HepG2 (cell line): ENCODE data around the gene EFNA3. TPM values are rescaled to one million over a fixed set of nuclear protein-coding genes. Genes with fewer than 3 reads are reported as not detected.

Experiments used
- CAMTA2 ChIP-seq: sonication (generic); formaldehyde crosslinking; IDR thresholded peaks from 2 replicates; pipeline ENCODE4 v1.4.0; 2020; ENCODE audit warnings: mild to moderate bottlenecking, missing genetic modification reagents, borderline replicate concordance
- EED ChIP-seq: sonication (generic); formaldehyde crosslinking; IDR thresholded peaks from 2 replicates; pipeline ENCODE4 v1.5.0; 2020; ENCODE audit warnings: mild to moderate bottlenecking, missing genetic modification reagents
- HMG20A ChIP-seq: IDR thresholded peaks from 2 replicates; pipeline ENCODE4 v1.6.1; 2016; ENCODE audit warnings: borderline replicate concordance
- HNF4A ChIP-seq: sonication (generic); formaldehyde crosslinking; IDR thresholded peaks from 2 replicates; pipeline ENCODE4 v1.4.0; 2020; ENCODE audit warnings: missing genetic modification reagents
- KLF11 ChIP-seq: IDR thresholded peaks from 2 replicates; pipeline ENCODE4 v1.6.1; 2016; ENCODE audit warnings: missing compliant biosample characterization
- MAZ ChIP-seq, 2 experiments: sonication (generic) in 1 of 2; formaldehyde crosslinking in 1 of 2; IDR thresholded peaks; 2 replicates each; pipeline versions ENCODE4 v1.5.0 to v1.6.1; 2012 to 2020; ENCODE audit warnings: low read depth in 2 of 2, mild to moderate bottlenecking in 2 of 2, borderline replicate concordance in 1 of 2, improper control_type of control experiment in 1 of 2, low read length in 1 of 2, missing genetic modification reagents in 1 of 2, moderate library complexity in 1 of 2
- MBD4 ChIP-seq: IDR thresholded peaks from 2 replicates; pipeline ENCODE4 v1.6.1; 2012; ENCODE audit warnings: low read length, inconsistent platforms, borderline replicate concordance
- NFIB ChIP-seq: sonication (generic); formaldehyde crosslinking; IDR thresholded peaks from 2 replicates; pipeline ENCODE4 v1.9.0; 2021; ENCODE audit warnings: missing genetic modification reagents, mild to moderate bottlenecking, borderline replicate concordance
- NFIC ChIP-seq: IDR thresholded peaks from 2 replicates; pipeline ENCODE4 v1.6.1; 2012; ENCODE audit warnings: mild to moderate bottlenecking, low read length, inconsistent platforms
- NONO ChIP-seq, 2 experiments: fragments of 450-650 bp in 1 of 2; sonication (generic) in 1 of 2; formaldehyde crosslinking in 1 of 2; IDR thresholded peaks in 1 of 2; conservative IDR thresholded peaks in 1 of 2; 2 replicates each; pipeline versions ENCODE4 v1.6.1 to v1.8.0; 2017 to 2022; ENCODE audit warnings: mild to moderate bottlenecking in 1 of 2, missing genetic modification reagents in 1 of 2, moderate library complexity in 1 of 2
- NR1H2 ChIP-seq: sonication (generic); formaldehyde crosslinking; IDR thresholded peaks from 2 replicates; pipeline ENCODE4 v1.8.1; 2022; ENCODE audit warnings: low read depth, missing genetic modification reagents, borderline replicate concordance
- PRMT3 ChIP-seq: sonication (generic); formaldehyde crosslinking; IDR thresholded peaks from 2 replicates; pipeline ENCODE4 v1.8.1; 2022; ENCODE audit warnings: low read depth, mild to moderate bottlenecking, moderate library complexity, missing genetic modification reagents, borderline replicate concordance
- REXO4 ChIP-seq: sonication (generic); formaldehyde crosslinking; IDR thresholded peaks from 2 replicates; pipeline ENCODE4 v1.8.0; 2022; ENCODE audit warnings: missing genetic modification reagents, mild to moderate bottlenecking, borderline replicate concordance
- SOX6 ChIP-seq, 2 experiments: fragments of 450-650 bp in 1 of 2; sonication (generic) in 1 of 2; formaldehyde crosslinking in 1 of 2; IDR thresholded peaks; 2 replicates each; pipeline versions ENCODE4 v1.4.0 to v1.6.1; 2017 to 2020; ENCODE audit warnings: antibody characterized with exemption in 1 of 2, mild to moderate bottlenecking in 1 of 2, missing genetic modification reagents in 1 of 2
- ZNF3 ChIP-seq: IDR thresholded peaks from 2 replicates; pipeline ENCODE4 v1.7.0; 2017; ENCODE audit warnings: inconsistent platforms
- ZNF33B ChIP-seq: sonication (generic); formaldehyde crosslinking; IDR thresholded peaks from 2 replicates; pipeline ENCODE4 v1.5.1; 2020; ENCODE audit warnings: mild to moderate bottlenecking, missing genetic modification reagents
- ZNF441 ChIP-seq: sonication (generic); formaldehyde crosslinking; IDR thresholded peaks from 2 replicates; pipeline ENCODE4 v1.7.0; 2021; ENCODE audit warnings: missing genetic modification reagents, borderline replicate concordance
- ZNF572 ChIP-seq: sonication (generic); formaldehyde crosslinking; IDR thresholded peaks from 2 replicates; pipeline ENCODE4 v1.5.1; 2020; ENCODE audit warnings: mild to moderate bottlenecking, missing genetic modification reagents
- polyA plus RNA-seq, 8 experiments: library from polyadenylated mRNA; depleted of rRNA in 3 of 8; stranded (reverse) in 7 of 8; unstranded in 1 of 8; fragments of >200 nt; fragmentation: Illumina TruSeq in 4 of 8; extraction: Trizol in 4 of 8; gene quantifications; 2 replicates each; pipeline versions ENCODE4 v1.2.1 to v1.2.3, GENCODE V29; 2011 to 2016; ENCODE audit warnings: low read depth in 4 of 8, missing spikeins in 1 of 8, mixed read lengths in 1 of 8; ENCODE audit not compliant: insufficient read depth in 1 of 8
- total RNA-seq, 5 experiments: library from RNA; depleted of rRNA; stranded (reverse); fragments of >200 nt; fragmentation: Illumina TruSeq; extraction: Trizol; gene quantifications; 2 replicates each; pipeline ENCODE4 v1.2.3, GENCODE V29; 2016; ENCODE audit warnings: low read depth in 1 of 5
- TF ChIP-seq, protein P1 (sequence below): sonication (generic); formaldehyde crosslinking; IDR thresholded peaks from 2 replicates; pipeline ENCODE4 v1.5.0; 2020; ENCODE audit warnings: mild to moderate bottlenecking, missing genetic modification reagents, moderate library complexity
- TF ChIP-seq, protein P2 (sequence below): IDR thresholded peaks from 2 replicates; pipeline ENCODE4 v1.6.1; 2016; ENCODE audit warnings: missing genetic modification reagents, missing compliant biosample characterization
- TF ChIP-seq, protein P3 (sequence below): fragments of 450-650 bp; IDR thresholded peaks from 2 replicates; pipeline ENCODE4 v1.6.1; 2017; ENCODE audit warnings: mild to moderate bottlenecking
- TF ChIP-seq, protein P4 (sequence below): sonication (generic); formaldehyde crosslinking; IDR thresholded peaks from 2 replicates; pipeline ENCODE4 v1.4.0; 2020; ENCODE audit warnings: missing genetic modification reagents; ENCODE audit errors: not compliant biosample characterization
- TF ChIP-seq, protein P5 (sequence below): sonication (generic); formaldehyde crosslinking; IDR thresholded peaks from 2 replicates; pipeline ENCODE4 v1.4.0; 2020; ENCODE audit warnings: mild to moderate bottlenecking, missing genetic modification reagents

The EFNA3 gene
- total and polyA plus RNA-seq, 2 of the 13 experiments (the other 11 are each of a cell fraction or from before 2014, with no cell fraction given) = 1.0 to 5.7 TPM

DNA sequence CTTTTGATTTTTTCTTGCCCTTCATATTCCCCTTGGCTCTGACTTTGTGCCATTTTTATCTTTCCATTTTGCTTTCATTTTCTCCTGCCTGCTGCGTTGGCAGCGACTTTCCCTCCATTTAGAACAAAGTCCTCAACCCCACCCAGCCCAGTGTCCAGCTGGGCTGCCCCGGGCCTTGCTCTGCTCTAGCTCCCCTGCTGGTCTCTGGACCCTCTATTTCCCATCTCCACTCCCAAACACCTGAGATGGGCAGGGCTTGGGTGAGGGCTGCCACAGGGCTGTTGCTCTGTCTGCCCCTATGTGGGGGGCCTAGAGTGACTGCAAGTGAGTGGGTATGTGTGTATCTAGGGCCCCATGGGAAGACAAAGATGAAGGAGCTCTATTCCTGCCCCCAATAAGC, 34.8 kb upstream of the EFNA3 start (continued):
- TF ChIP-seq, protein P1, sequence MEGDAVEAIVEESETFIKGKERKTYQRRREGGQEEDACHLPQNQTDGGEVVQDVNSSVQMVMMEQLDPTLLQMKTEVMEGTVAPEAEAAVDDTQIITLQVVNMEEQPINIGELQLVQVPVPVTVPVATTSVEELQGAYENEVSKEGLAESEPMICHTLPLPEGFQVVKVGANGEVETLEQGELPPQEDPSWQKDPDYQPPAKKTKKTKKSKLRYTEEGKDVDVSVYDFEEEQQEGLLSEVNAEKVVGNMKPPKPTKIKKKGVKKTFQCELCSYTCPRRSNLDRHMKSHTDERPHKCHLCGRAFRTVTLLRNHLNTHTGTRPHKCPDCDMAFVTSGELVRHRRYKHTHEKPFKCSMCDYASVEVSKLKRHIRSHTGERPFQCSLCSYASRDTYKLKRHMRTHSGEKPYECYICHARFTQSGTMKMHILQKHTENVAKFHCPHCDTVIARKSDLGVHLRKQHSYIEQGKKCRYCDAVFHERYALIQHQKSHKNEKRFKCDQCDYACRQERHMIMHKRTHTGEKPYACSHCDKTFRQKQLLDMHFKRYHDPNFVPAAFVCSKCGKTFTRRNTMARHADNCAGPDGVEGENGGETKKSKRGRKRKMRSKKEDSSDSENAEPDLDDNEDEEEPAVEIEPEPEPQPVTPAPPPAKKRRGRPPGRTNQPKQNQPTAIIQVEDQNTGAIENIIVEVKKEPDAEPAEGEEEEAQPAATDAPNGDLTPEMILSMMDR (CRISPR knock-in tag) = 0 out of 2 replicates have a peak, but pooled peaks have one; percentile 6
- no peak for TF ChIP-seq ZNF3 (CRISPR knock-in tag)
- no peak for TF ChIP-seq SOX6 (IDR thresholded peaks at IDR 0.05)
- TF ChIP-seq SOX6 (CRISPR knock-in tag; IDR thresholded peaks at IDR 0.05) = no peak
- no peak for TF ChIP-seq ZNF572 (CRISPR knock-in tag)
- TF ChIP-seq HMG20A = no peak
- TF ChIP-seq NFIC = no peak
- TF ChIP-seq, protein P2, sequence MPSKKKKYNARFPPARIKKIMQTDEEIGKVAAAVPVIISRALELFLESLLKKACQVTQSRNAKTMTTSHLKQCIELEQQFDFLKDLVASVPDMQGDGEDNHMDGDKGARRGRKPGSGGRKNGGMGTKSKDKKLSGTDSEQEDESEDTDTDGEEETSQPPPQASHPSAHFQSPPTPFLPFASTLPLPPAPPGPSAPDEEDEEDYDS (CRISPR knock-in tag) = no peak
- no peak for TF ChIP-seq REXO4 (CRISPR knock-in tag)
- TF ChIP-seq, protein P3, sequence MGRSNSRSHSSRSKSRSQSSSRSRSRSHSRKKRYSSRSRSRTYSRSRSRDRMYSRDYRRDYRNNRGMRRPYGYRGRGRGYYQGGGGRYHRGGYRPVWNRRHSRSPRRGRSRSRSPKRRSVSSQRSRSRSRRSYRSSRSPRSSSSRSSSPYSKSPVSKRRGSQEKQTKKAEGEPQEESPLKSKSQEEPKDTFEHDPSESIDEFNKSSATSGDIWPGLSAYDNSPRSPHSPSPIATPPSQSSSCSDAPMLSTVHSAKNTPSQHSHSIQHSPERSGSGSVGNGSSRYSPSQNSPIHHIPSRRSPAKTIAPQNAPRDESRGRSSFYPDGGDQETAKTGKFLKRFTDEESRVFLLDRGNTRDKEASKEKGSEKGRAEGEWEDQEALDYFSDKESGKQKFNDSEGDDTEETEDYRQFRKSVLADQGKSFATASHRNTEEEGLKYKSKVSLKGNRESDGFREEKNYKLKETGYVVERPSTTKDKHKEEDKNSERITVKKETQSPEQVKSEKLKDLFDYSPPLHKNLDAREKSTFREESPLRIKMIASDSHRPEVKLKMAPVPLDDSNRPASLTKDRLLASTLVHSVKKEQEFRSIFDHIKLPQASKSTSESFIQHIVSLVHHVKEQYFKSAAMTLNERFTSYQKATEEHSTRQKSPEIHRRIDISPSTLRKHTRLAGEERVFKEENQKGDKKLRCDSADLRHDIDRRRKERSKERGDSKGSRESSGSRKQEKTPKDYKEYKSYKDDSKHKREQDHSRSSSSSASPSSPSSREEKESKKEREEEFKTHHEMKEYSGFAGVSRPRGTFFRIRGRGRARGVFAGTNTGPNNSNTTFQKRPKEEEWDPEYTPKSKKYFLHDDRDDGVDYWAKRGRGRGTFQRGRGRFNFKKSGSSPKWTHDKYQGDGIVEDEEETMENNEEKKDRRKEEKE = no peak
- TF ChIP-seq ZNF33B (CRISPR knock-in tag) = no peak
- TF ChIP-seq, protein P4, sequence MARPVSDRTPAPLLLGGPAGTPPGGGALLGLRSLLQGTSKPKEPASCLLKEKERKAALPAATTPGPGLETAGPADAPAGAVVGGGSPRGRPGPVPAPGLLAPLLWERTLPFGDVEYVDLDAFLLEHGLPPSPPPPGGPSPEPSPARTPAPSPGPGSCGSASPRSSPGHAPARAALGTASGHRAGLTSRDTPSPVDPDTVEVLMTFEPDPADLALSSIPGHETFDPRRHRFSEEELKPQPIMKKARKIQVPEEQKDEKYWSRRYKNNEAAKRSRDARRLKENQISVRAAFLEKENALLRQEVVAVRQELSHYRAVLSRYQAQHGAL (CRISPR knock-in tag) = no peak
- TF ChIP-seq HNF4A (CRISPR knock-in tag) = peak; percentile 75
- no peak for TF ChIP-seq CAMTA2 (CRISPR knock-in tag)
- TF ChIP-seq PRMT3 (CRISPR knock-in tag) = no peak
- no peak for TF ChIP-seq EED (CRISPR knock-in tag)
- no peak for TF ChIP-seq MBD4
- TF ChIP-seq, protein P5, sequence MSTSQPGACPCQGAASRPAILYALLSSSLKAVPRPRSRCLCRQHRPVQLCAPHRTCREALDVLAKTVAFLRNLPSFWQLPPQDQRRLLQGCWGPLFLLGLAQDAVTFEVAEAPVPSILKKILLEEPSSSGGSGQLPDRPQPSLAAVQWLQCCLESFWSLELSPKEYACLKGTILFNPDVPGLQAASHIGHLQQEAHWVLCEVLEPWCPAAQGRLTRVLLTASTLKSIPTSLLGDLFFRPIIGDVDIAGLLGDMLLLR (CRISPR knock-in tag) = no peak
- TF ChIP-seq NONO (IDR thresholded peaks at IDR 0.05) = no peak
- TF ChIP-seq NONO (CRISPR knock-in tag; conservative IDR thresholded peaks at IDR 0.05) = no peak
- TF ChIP-seq NFIB (CRISPR knock-in tag) = no peak
- TF ChIP-seq KLF11 (CRISPR knock-in tag) = no peak
- no peak for TF ChIP-seq NR1H2 (CRISPR knock-in tag)
- no peak for TF ChIP-seq ZNF441
- TF ChIP-seq MAZ (IDR thresholded peaks at IDR 0.05; ENCODE audit: borderline replicate concordance, low read depth, low read length) = no peak
- TF ChIP-seq MAZ (CRISPR knock-in tag; IDR thresholded peaks at IDR 0.05; ENCODE audit: low read depth) = no peak
